ENCODE measurements around the gene OR4D2. TPM values are rescaled to one million over a fixed set of nuclear protein-coding genes. Genes with fewer than 3 reads are reported as not detected.

The OR4D2 gene
- not detected in 2 replicates for total RNA-seq (2021; fragmentation: NEBNext Ultra II Directional; extraction: Animal tissue kit (Norgen Biotek cat#: 25700))
- not detected in 2 replicates for polyA plus RNA-seq (2011; rRNA removed)
- not detected for polyA plus RNA-seq (2011; cell fraction: cytosol; rRNA removed)
- polyA plus RNA-seq (2011; cell fraction: nucleus; rRNA removed): 0.11 TPM
- not detected in 4 replicates for polyA plus RNA-seq (2012, experiment 1 of 2)
- not detected for polyA plus RNA-seq (2012, experiment 2 of 2)
- polyA plus RNA-seq (2013, experiment 1 of 2): not detected
- not detected for polyA plus RNA-seq (2013, experiment 2 of 2)
- not detected in 2 replicates for polyA minus RNA-seq (2011; rRNA and poly(A)+ RNA removed)
- polyA minus RNA-seq (2011; cell fraction: cytosol; rRNA and poly(A)+ RNA removed): not detected
- not detected for polyA minus RNA-seq (2011; cell fraction: nucleus; rRNA and poly(A)+ RNA removed)
- long read RNA-seq, experiment 1: 0 reads
- long read RNA-seq, experiment 2: 0 reads

- Histone ChIP-seq H3K9me3 (ENCODE audit: insufficient read depth in 2 of 2, low read depth in 1 of 2, low read length in 1 of 2) (no peaks in the 10 kb centered on the region), H3K27me3 (replicated peaks in 1 of 4; ENCODE audit: control insufficient read depth in 3 of 4, extremely low read depth in 1 of 4, insufficient read depth in 3 of 4, low read length in 3 of 4) (peaks cover 0 to 4% (median under 1%) of the 10 kb centered on the region in 4 experiments; a peak in 2 of 7 replicates), H4K20me1 (replicated peaks in 1 of 2; ENCODE audit: control insufficient read depth in 1 of 2, insufficient read depth in 2 of 2, low read length in 2 of 2) (no peaks in the 10 kb centered on the region), H3K56ac (replicated peaks; ENCODE audit: insufficient read length, low read depth, low read length) (no peak within 1 kb of the TSS), H2BK12ac (ENCODE audit: low read depth, low read length) (no peak within 1 kb of the TSS), H4K5ac (ENCODE audit: insufficient read length, low read depth, low read length) (no peak within 1 kb of the TSS), H2BK5ac (ENCODE audit: low read depth, low read length) (no peak within 1 kb of the TSS), H3K79me1 (ENCODE audit: low read depth, low read length) (no peaks in the 10 kb centered on the region), H3K23ac (ENCODE audit: insufficient read length) (no peak within 1 kb of the TSS), H3K23me2 (ENCODE audit: low read depth, low read length) (no peaks in the 10 kb centered on the region), H3K4me1 (replicated peaks in 1 of 4; ENCODE audit: control insufficient read depth in 3 of 4, insufficient read depth in 4 of 4, low read length in 3 of 4) (no peaks in the 10 kb centered on the region), H3K4ac (replicated peaks; ENCODE audit: insufficient read length, low read depth, low read length) (no peak within 1 kb of the TSS), H2BK15ac (ENCODE audit: low read length) (no peak within 1 kb of the TSS), H4K8ac (ENCODE audit: extremely low read depth, insufficient read depth, low read length) (no peak within 1 kb of the TSS), H3K36me3 (ENCODE audit: control insufficient read depth in 2 of 4, insufficient read depth in 4 of 4, low read length in 3 of 4) (no peaks in the 10 kb centered on the region), H3K27ac (ENCODE audit: low read depth, low read length) (no peak within 1 kb of the TSS), H3K4me3 (ENCODE audit: extremely low read depth in 1 of 4, insufficient read depth in 2 of 4, low read depth in 3 of 4, low read length in 4 of 4) (no peak within 1 kb of the TSS), H4K91ac (replicated peaks; ENCODE audit: insufficient read length, low read length) (no peak within 1 kb of the TSS), H3K14ac (ENCODE audit: insufficient read length) (no peak within 1 kb of the TSS), H2BK20ac (ENCODE audit: low read length) (no peak within 1 kb of the TSS), H3K18ac (ENCODE audit: extremely low read depth, low read length) (no peak within 1 kb of the TSS), H2AFZ (ENCODE audit: low read length) (no peak within 1 kb of the TSS), H2AK5ac (ENCODE audit: low read depth, low read length) (no peak within 1 kb of the TSS), H3K79me2 (ENCODE audit: control insufficient read depth in 1 of 2, insufficient read depth in 2 of 2, low read length in 2 of 2) (no peaks in the 10 kb centered on the region), H3K9ac (replicated peaks in 1 of 4; ENCODE audit: extremely low read depth in 1 of 4, low read depth in 3 of 4, low read length in 3 of 4) (no peak within 1 kb of the TSS), H2BK120ac (replicated peaks; ENCODE audit: low read depth, low read length) (no peak within 1 kb of the TSS), H3K4me2 (ENCODE audit: insufficient read depth in 1 of 2, low read depth in 2 of 2, low read length in 2 of 2) (no peak within 1 kb of the TSS)
- DNase-seq (ENCODE audit: low read depth in 1 of 2, low spot score in 2 of 2) (no peak), FAIRE-seq (no peak)
- TF ChIP-seq HDAC2 (IDR thresholded peaks at IDR 0.05; ENCODE audit: borderline replicate concordance in 1 of 2, low read depth in 2 of 2, low read length in 2 of 2) (no peak), POLR2A (IDR thresholded peaks at IDR 0.05; ENCODE audit: control extremely low read depth in 1 of 2, low read depth in 2 of 2, low read length in 2 of 2) (no peak), KDM1A (IDR thresholded peaks at IDR 0.05; ENCODE audit: borderline replicate concordance, low read length) (no peak), SIN3A (conservative IDR thresholded peaks at IDR 0.05 in 1 of 2, IDR thresholded peaks at IDR 0.05 in 1 of 2; ENCODE audit: low read depth in 1 of 2, low read length in 2 of 2) (no peak), POLR2AphosphoS5 (IDR thresholded peaks at IDR 0.05; ENCODE audit: low read depth, low read length) (no peak), BACH1 (IDR thresholded peaks at IDR 0.05; ENCODE audit: low read length) (no peak)
- CTCF ChIA-PET (ENCODE audit: partially characterized antibody): interaction anchor here (11.5 kb wide), 1 partner anchor 45 kb away, joined by 71 read pairs; no protein-coding TSS in a partner anchor
- 84% methylated on average over 6 of the region's 6 CpGs; no CpG with 5 or more reads in 1 of the 2 experiments for whole genome bisulfite sequencing, 2 experiments (ENCODE audit: extremely low coverage in 1 of 2, insufficient coverage in 1 of 2, insufficient read length in 1 of 2, insufficient replicate concordance in 2 of 2, low coverage in 1 of 2, low lambda C conversion rate in 2 of 2, missing lambda C conversion rate in 1 of 2)
- POLR2A ChIA-PET (ENCODE audit: partially characterized antibody): no interaction called here
These were observed at the start of gene OR4D2 for GRCh38 chr17:58166682-58167081. OR4D2 (plus strand) TSS chr17:58166982; CDS start chr17:58169656, 2,674 bp downstream.
